ENCODE data around the gene UPK2.

UPK2 gene

DNA sequence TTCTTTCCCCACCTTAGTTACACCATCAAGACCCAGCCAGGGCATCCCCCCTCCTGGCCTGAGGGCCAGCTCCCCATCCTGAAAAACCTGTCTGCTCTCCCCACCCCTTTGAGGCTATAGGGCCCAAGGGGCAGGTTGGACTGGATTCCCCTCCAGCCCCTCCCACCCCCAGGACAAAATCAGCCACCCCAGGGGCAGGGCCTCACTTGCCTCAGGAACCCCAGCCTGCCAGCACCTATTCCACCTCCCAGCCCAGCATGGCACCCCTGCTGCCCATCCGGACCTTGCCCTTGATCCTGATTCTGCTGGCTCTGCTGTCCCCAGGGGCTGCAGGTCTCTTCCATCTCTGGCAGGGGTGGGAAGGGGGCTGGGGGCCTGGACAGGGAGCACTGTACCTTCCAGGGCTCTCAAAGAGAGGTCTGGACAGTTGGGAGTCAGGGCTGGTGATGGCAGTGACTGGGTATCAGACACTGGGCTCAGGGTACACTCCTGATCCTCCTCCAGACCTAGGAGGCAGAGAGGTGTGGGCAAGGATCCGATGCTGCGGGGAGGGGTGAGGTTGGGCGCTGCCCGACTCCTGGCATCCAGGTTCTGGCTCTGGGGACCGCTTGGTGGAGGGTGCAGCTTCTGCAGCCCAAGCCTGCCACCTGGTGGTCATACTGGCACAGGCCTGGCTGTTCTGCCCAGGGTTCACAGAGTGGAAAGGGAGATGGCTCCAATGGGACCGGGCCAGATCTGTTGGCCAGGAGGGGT is at the start of gene UPK2:
UPK2 (plus strand) TSS at position 205 of the 753 bp plus-strand sequence; CDS start at position 258, 53 bp downstream.
- DNase-seq, result peak; percentile 80

DNA sequence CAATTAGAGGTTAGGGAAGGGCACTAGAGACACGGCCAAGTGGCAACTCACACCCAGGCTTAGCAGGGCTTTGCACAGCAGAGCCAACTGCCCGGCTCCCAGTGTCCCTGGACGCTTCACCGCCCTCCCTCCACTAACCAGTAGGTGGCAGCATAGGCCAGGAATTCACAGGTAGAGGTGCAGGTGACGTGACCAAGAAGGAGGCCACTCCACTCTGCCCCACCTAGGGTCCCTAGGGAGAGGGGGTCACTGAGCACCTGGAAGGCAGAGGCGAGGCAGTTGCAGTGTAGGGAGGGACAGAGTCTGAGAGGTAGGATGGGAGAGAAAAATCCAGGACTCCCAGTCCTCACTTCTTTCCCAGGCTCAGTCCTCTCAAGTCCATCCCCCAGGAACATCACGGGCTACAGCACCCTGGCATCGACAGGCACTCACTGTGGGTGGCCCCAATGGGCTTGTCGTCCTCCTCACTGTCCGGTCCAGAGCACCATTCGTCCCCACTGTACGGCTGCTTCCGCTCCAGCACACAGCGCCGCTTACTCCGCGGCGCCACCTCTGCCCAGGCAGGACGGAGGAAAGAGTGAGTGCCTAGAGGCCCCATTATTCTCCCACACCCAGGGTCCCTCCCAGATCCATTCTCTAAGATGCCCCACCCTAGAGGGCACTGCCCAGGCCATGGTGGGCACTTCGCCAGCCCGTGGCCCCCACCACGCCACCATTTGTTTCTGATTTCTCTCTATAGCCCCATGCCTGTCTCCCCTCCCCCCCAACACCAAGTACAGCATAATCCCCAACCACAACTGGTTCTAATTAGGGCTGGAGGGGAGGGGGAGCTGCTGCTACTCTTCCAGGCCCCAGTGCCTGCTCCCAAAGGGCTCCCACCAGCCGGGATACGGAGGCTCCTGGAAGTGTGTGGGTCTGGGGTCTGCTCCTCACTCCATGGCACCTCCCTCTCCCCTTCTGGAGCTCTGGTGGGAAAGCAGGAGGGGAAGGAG is 48.8 kb upstream of the UPK2 start:
- peak; percentile 72 for DNase-seq

DNA sequence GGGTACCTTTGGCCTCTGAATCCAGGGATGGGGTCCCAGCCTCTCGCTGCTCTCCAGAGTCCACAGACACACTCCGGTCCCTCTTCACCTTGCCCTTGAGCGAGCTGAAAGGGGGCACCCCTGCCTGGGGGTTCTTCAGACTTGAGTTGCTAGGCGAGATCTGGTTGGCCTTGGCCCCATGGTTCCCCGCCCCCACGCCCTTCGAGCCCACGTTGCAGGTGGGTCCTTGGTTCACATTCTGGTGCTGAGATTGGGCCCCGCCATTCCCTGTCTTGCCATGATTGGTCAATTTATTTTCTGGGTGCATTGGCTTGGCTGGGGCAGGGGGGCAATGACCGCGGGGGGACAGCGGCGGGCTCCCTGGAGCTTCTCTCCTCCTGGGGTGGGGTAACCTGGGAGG is 47.8 kb upstream of the UPK2 start:
- DNase-seq, result no peak

DNA sequence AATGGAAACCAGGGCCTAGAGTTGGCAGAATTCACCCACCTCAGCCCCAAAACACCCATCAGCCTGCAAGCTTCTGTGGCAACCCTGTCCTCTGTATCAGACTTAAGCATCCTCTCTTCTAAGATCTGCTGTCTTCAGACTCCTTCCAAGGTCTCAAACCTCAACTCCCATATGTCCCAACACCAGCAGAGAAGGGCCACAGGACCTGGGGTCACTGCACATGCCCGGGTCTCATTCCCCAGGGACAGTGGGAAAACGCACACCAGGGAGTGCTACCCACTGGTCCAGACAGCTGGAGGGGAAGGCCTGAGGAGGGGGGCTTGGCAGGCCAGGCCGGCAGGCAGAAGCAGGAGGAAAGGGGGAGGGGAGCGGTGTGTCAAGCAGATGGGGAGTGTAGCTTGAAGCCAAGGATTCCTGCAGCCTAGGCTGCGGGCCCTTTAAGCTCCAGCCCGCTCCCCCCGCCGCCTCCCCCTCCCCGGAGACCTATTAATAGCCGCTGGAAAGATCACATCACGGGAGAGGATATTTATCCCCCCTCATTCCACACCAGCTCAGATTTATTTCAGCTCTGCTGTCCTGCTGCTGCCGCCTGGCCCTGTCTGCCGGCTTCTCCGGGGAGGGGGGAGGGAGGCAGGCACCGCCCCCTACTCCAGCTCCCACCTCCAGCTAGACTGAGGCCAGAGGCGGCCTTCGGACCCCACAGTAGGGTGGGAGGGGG is 47.0 kb upstream of the UPK2 start:
- peak; percentile 56 for DNase-seq

DNA sequence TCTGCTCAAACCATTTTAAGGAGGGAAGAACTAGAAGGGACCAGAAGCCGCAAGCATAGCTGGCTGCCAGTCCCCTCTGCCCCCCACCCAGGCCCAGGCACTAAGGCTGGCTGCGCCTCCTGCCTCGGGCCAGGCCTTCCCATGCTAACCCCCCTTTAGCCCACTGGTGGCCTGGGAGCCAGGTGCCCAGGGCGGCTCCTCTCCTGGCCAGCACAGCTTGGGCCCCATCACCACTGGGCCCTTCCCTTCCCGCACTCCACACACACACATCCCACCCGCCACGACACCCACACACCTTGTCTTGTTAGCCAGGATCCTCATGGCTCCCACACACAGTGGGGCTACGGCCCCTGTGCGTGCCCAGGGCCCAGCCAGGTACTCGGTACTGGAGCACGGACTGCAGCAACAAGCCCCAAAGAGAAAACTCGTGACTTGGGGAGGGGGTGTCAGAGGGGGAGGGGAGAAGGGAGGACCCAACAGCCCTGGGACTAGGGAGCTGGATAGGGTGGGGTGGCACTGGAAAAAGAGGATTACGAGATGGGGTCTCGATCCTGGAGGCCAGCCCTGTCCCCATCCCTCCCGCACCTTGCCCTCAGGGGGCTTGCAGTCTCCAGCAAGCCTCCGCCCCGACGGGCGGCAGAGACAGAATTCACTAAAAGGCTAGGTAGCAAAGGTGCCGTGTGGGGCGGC is 46.3 kb upstream of the UPK2 start:
- DNase-seq, result no peak

DNA sequence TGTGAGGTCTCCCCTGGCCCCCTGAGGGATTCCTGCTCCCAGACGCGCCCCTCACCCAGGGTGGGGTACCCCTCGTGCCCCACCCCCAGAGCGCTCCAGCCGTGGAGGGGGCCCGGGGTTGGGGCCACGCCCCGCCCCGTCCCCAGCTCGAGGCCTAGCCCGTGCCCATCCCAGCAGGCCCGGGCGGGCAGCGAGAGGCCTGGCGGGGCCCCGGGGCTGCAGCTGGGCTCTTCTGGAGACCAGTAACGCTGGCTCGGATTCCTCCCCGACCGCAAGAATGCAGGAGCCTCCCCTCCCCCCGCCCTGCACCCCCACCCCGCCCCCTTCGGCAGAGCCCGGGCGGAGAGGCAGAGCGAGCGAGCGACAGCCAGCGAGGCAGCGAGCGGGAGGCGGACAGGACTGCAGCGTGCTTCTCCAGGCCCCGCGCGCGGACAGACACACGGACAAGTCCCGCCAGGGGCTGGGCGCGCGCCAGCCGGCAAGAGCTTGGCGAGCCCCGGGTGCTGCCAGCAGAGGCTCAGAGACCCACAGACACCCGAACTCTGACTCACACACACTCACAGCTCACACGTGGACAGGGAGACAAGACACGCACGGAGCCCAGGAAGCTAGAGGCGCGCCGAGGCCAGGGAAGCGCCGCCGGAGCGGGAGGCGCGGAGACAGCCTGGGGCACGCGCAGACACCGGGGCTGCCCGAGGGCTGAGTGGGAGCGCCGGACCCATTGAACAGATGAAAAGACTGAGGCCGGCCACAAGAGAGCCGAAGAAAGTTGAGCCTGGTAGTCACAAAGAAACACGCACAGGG is 45.6 kb upstream of the UPK2 start:
- no peak for DNase-seq

DNA sequence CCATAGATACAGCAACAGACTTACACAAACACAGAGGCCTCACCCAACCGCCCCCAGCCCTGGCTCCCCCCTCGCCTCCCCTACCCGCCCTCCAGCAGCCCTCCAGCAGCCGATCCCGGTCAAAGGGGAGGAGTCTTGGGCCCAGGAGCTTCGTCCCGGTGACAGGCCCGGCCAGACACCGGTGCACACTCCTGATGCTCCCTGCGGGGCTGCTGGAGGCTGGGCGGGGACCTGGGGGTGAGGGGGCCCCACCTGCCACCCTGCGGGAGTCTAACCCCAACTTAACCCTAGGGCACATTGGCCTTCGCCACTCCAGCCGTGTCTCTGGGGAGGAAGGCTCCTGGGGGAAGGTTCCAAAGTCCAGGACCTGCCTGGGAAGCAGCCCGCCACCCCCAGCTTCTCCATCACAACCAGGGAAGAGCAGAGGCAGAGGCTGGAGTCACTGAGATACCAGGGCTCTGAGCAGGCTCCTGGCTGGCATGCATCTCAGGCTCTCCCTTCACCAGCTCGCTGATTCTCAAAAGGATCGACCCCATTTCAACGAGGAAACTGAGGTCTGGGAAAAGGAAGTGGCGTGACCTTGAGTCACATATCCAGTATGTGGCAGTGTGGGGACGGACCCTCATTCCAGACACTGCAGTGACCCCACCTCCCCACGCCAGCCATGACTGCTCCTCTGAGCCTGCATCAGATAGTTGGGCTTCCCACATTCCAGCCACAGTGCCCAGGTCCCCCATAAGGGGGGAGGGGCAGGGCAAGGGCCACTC is 44.8 kb upstream of the UPK2 start:
- DNase-seq, result no peak

DNA sequence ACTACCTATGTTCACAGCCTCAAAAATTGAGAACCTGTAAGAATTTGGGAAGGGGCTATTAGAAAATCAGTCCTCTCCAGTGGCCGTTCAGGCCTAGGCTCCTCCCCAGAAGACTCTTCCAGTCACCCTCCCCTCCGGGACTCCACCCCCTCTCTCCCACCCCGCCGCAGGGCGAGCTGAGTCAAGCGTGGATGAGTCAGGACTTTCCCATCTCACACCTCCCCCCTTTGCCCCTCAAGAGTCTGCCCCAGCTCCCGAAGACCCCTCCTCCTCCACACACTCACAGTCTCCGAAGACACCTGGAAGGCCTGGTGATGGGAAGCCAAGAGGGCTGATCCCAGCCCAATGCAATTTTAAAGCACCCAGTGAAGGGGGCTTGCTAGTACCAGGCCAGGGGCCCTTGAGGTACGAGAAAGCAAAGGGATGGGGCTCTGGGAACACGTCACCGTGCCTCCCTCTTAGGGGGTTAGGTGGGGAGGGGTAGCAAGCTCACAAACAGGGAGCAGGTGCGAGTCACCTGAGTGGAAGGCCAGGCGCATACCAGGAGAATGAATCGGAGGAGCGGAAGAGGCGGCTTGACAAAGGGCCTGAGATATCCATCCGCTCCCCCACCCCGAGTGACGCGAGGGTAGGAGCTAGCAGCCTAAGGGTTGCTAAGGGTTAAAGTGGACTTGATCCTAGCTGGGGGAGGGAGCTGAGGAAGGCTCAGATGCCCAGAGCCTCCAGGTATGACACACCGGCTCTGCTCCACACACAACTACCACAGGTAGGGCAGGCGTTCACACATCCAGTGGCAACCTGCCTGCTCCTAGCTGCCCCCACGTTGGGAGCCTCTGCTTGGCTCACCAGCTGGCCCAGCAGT is 44.0 kb upstream of the UPK2 start:
- DNase-seq, result no peak

DNA sequence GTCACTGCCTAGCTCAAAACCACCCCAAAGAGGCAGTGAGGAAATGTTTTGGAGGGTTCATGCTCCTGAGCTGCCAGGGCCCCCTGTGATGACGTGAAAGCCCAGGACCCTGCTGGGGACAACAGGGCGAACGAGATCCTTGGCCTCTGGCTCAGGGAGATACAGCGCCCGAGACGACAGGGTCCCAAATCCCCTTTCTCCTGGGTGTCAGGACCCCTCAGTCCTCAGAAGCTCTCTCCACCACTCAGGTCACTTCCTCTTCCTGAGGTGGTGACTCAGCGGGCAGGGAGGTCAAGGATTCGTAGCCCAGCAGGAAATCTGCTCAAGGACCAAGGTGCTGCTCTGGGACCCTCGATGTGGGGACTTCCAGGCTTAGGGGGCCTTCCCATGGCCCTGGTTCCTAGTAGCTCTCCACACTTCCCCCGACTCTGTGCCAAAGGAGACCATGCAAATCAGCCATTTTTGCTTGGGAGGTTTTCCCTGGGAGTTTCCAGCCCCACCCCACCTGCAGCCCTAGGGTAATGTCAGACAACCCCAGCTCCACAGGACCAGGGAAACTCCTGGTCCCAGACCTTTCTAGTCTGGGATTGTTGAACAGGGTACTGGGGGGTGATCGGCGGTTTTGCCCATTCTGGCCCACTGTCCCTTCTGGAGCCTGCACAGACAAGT is 43.2 kb upstream of the UPK2 start:
- no peak for DNase-seq

DNA sequence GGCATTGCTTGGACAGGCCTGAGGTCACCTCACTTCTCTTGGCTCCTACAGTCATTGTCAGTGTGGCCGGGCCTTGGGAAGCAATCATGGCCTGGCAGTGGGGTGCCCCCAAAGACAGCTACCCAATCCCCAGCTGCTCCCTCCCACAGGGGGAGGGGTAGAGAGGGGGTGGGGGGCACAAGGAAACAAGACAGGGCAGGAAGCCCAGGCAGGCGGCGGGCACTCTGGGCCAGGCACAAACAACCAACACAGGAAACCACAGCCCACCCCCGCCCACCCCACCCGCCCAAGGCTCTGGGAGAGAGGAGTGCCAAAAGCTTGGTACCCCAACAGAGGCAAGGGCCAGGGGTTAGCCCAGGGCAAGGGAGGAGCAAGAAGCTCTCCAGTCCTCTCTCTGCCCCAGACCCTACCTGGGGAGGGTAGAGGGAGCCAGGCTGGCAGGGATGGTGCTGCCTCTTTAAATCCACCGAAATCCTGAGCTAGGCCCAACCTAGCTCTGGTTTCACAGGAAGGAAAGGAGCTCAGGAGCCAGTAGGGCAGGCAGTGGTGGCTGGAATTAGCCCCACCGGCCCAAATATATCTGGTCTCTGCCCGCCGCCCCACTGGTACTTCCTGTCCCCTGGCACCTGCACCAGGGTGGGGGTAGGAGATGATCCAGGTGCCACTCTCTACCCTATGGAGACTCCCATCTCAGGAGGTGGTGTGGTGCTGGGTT is 42.5 kb upstream of the UPK2 start:
- DNase-seq, result no peak

DNA sequence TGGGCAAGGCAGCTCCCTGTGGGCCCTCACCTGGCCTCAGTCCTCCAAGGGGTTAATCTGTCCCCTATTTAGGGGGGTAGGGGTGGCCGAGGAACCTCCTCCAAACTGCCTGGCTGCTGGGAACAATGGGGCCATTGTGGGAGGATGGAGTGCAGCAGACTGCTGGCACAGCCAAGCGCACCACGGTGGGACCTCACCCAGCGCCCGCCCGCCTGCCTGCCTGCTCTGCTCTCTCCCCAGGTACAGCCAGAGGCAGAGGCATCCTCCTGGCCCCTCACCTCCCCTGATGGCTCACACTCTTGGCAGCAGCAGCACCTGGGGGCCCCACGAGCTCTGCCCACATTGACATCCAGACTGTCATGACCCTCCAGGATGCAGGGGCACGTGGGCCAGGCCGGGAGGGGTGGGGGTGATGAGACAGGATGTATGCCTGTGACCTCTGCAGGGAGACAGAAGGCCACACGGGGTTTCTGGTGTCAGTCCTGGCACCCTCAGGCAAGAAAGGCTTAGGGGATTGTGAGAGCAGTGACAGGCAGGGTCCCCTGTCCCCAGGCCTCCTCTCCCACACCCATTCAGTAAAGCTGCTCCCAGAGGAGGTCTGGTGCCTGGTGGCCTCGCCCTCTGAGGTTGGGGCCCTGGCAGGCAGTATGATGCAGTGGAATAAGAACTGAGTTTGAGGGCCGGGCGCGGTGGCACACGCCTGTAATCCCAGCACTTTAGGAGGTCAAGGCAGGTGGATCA is 41.8 kb upstream of the UPK2 start:
- peak; percentile 59 for DNase-seq

DNA sequence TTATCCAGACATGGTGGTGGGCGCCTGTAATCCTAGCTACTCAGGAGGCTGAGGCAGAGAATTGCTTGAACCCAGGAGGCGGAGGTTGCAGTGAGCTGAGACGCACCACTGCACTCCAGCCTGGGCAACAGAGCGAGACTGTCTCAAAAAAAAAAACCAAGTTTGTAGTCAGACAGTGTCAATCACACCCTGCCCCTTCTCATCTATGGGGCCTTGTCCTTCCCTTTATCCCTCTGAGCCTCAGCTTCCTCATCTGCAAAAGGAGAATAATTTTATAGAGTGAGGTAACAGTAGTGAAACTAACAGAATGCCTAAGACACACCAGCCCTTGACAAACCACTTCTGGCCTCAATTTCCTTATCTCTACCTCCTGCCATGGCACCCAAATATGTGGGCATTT is 41.1 kb upstream of the UPK2 start:
- DNase-seq, result no peak

DNA sequence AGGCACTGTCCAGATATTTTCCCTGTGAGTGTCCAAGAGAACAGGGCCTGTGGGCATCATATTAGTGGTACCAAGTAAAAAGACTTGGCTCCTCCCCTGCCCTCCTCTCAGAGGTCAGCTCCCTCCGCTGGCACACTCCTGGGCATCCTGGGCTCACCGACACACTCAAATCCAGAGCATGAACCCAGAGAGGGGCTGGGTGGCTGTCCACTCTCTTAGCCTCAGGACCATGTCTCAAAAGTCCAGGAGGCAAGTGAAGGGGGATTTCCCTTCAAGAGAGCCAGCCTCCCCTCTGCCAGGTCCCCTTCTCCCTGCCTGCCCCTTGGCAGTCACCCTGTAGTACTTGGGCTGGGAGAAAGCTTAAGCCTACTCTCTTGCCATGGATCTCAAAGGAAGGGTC is 40.7 kb upstream of the UPK2 start:
- no peak for DNase-seq

DNA sequence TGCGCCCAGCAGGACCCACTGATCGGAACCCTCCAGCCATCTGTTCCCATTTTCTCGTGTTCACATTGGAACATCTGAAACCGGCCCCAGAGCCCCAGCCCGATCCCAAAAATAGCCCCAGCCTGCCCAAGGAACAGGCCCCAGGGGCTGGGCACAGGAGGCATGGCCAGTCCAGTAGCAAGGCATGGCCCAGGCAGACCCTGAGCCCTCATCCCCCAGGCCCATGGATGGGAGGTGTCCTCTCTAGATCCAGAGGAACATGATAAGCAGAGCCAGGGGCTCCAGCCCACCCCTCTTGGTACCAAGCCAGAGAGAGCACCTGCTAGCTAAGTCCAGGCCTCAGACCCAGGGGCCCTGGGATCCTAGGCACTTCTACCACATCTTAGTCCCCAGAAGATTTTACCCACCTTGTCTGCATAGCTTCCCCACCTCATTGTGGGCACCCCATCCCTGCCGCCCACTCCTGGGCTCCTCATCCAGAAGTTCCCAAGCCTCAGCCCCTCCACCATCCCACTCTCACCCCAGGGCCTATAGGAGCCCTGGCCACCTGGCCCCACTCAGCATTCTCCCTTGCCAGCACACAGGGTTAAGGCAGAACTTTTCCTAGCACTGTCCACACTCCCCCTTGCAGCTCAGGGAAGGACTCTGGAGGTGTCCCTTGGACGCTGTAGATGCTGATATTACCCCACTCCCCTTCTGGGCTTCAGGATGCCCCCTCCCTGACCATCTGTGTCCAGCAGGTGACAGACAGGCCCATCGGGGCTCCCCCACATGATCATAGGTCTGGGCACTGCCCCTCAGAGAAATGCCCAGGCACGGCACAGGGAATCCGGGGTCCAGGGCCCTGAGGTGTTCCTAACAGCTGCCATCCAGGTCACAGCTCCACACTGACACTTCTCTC is 39.9 kb upstream of the UPK2 start:
- no peak for DNase-seq

DNA sequence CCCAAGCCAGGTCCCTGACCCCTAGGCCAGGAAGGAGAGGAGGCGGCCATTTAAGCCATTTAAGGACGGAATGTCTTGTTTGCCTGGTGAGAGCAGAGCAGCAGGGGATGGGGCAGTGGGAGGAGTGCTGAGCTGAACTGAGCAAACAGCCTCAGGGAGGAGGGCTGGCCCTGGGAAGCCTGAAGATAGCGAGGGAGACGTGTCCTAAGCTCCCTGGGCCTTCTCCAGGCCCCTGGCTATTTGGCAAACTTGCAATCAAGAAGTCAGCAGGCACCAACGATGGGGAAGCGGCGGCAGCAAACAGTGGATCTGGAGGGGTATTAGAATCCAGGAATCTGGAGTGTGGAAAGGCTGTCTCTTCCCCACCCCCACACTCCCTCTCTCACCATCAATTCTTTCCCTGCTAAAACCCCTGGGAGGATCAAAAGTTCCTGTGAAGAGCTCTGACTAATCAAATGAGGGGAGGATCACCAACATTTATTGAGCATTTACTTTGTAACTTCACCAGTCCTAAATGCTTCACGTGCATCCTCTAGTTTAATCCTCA is 39.2 kb upstream of the UPK2 start:
- peak; percentile 46 for DNase-seq

DNA sequence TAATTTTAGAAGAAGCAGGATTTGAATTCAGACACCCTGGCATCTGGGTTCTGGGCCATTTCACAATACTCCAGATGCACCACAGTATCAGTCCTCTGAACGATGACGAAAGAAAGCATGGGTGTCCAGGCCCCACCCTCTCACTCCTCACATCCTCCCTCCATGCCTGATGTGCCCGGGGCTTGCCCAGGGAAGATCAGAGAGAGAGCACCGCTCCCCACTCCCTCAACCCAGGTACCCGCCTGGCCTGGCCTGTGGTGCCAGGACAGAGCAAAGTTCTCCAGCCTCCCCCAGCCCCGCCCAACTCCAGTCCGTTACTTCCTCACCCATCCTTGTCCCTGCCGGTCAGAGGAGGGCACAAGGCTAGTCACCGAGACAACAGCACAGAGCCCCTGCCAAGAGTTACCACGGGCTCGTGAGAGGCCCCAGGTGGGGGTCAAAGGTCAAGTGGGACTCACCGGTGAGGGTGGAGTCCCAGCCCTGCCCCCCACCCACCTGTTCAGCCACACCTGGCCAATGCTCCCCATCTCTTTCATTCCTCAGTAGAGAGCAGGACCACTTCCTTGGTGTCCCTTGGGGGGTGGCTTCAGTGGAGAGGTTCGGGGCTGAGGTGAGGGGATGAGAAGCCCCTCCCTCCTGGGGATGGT is 38.5 kb upstream of the UPK2 start:
- peak; percentile 54 for DNase-seq
